Lower leg skin (tissue), 3 donors: ENCODE data around the gene CUL4A.

ENCODE experiments used
- CTCF ChIP-seq, 3 donors: fragments of 450-650 bp; IDR thresholded peaks; one replicate each; pipeline ENCODE4 v1.5.1; 2016; ENCODE audit warnings: antibody characterized with exemption in 3 of 3, mild to moderate bottlenecking in 3 of 3, moderate library complexity in 2 of 3
- POLR2A ChIP-seq, 2 donors: fragments of 450-650 bp; IDR thresholded peaks; one replicate each; pipeline ENCODE4 v1.6.1; 2016 to 2017; ENCODE audit warnings: antibody characterized with exemption in 2 of 2, mild to moderate bottlenecking in 1 of 2, moderate library complexity in 1 of 2

GRCh38 chr13:113275387-113275786 lies 66.0 kb downstream of the CUL4A start:
- no peak for TF ChIP-seq POLR2A (IDR thresholded peaks at IDR 0.05)
- no peak for TF ChIP-seq CTCF (IDR thresholded peaks at IDR 0.05)
